ENCODE data around the gene ECE1. TPM values are rescaled to one million over a fixed set of nuclear protein-coding genes. Genes with fewer than 3 reads are reported as not detected.
A peak's percentile ranks its signal among the peaks of the same experiment; 100 is the strongest.

Gene ECE1
- total and polyA plus RNA-seq, 2 of the 13 experiments (the other 11 are each of a cell fraction or from before 2014, with no cell fraction given) = 13.5 to 21.2 TPM

DNA sequence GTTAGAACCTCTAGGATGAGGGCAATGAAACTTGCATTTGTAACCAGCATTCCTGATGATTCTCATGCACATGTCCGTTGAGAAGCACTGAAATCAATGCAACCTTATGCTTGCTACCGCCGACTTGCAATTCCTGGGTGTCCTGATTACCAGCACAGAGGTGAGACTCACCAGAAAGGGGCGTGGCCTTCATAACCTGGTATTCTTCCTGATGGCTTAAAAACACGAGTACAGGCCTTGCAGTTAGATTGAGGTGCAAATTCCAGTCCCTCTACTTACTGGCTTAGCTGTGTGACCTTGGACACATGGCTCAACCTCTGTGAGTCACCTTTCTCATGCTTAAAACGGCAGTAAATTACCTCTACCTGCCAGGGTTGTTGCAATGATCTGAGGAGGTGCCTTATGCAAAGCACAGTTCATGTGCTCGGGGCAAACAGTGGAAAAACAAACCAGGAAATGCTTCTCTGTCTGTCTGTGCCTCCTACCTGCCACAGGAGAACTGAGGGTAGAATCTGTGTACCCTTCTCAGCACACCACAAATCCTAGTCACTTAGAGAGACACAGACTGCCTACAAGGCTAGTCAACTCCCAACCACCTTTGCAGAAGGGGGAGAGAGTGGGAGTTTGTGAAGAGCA, 39.1 kb upstream of the ECE1 start (continued):
- TF ChIP-seq, protein P1, sequence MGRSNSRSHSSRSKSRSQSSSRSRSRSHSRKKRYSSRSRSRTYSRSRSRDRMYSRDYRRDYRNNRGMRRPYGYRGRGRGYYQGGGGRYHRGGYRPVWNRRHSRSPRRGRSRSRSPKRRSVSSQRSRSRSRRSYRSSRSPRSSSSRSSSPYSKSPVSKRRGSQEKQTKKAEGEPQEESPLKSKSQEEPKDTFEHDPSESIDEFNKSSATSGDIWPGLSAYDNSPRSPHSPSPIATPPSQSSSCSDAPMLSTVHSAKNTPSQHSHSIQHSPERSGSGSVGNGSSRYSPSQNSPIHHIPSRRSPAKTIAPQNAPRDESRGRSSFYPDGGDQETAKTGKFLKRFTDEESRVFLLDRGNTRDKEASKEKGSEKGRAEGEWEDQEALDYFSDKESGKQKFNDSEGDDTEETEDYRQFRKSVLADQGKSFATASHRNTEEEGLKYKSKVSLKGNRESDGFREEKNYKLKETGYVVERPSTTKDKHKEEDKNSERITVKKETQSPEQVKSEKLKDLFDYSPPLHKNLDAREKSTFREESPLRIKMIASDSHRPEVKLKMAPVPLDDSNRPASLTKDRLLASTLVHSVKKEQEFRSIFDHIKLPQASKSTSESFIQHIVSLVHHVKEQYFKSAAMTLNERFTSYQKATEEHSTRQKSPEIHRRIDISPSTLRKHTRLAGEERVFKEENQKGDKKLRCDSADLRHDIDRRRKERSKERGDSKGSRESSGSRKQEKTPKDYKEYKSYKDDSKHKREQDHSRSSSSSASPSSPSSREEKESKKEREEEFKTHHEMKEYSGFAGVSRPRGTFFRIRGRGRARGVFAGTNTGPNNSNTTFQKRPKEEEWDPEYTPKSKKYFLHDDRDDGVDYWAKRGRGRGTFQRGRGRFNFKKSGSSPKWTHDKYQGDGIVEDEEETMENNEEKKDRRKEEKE (IDR thresholded peaks at IDR 0.05) = no peak
- TF ChIP-seq TGIF2 (CRISPR knock-in tag; IDR thresholded peaks at IDR 0.05) (0 out of 2 replicates have a peak, but pooled peaks have one; percentile 36), MTF2 (CRISPR knock-in tag; IDR thresholded peaks at IDR 0.05; ENCODE audit: borderline replicate concordance) (no peak), NFATC3 (CRISPR knock-in tag; IDR thresholded peaks at IDR 0.05) (peak; percentile 89; the same call in 1 of the 2 replicates), NR2F6 (IDR thresholded peaks at IDR 0.05) (peak; percentile 74), NR2F6 (CRISPR knock-in tag; IDR thresholded peaks at IDR 0.05) (peak; percentile 94), HNF4A (CRISPR knock-in tag; IDR thresholded peaks at IDR 0.05) (peak; percentile 93), CBX5 (CRISPR knock-in tag; IDR thresholded peaks at IDR 0.05; ENCODE audit: borderline replicate concordance) (peak; percentile 80; the same call in 1 of the 2 replicates), HDAC6 (IDR thresholded peaks at IDR 0.05; ENCODE audit: low read depth, low read length) (no peak)
- TF ChIP-seq, protein P2, sequence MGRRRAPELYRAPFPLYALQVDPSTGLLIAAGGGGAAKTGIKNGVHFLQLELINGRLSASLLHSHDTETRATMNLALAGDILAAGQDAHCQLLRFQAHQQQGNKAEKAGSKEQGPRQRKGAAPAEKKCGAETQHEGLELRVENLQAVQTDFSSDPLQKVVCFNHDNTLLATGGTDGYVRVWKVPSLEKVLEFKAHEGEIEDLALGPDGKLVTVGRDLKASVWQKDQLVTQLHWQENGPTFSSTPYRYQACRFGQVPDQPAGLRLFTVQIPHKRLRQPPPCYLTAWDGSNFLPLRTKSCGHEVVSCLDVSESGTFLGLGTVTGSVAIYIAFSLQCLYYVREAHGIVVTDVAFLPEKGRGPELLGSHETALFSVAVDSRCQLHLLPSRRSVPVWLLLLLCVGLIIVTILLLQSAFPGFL (CRISPR knock-in tag; IDR thresholded peaks at IDR 0.05) = no peak
- TF ChIP-seq, protein P3, sequence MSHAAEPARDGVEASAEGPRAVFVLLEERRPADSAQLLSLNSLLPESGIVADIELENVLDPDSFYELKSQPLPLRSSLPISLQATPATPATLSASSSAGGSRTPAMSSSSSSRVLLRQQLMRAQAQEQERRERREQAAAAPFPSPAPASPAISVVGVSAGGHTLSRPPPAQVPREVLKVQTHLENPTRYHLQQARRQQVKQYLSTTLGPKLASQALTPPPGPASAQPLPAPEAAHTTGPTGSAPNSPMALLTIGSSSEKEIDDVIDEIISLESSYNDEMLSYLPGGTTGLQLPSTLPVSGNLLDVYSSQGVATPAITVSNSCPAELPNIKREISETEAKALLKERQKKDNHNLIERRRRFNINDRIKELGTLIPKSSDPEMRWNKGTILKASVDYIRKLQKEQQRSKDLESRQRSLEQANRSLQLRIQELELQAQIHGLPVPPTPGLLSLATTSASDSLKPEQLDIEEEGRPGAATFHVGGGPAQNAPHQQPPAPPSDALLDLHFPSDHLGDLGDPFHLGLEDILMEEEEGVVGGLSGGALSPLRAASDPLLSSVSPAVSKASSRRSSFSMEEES (CRISPR knock-in tag; IDR thresholded peaks at IDR 0.05) = peak; percentile 82
- TF ChIP-seq, protein P4, sequence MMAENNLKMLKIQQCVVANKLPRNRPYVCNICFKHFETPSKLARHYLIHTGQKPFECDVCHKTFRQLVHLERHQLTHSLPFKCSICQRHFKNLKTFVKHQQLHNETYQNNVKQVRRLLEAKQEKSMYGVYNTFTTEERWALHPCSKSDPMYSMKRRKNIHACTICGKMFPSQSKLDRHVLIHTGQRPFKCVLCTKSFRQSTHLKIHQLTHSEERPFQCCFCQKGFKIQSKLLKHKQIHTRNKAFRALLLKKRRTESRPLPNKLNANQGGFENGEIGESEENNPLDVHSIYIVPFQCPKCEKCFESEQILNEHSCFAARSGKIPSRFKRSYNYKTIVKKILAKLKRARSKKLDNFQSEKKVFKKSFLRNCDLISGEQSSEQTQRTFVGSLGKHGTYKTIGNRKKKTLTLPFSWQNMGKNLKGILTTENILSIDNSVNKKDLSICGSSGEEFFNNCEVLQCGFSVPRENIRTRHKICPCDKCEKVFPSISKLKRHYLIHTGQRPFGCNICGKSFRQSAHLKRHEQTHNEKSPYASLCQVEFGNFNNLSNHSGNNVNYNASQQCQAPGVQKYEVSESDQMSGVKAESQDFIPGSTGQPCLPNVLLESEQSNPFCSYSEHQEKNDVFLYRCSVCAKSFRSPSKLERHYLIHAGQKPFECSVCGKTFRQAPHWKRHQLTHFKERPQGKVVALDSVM (CRISPR knock-in tag; IDR thresholded peaks at IDR 0.05) = peak; percentile 47; the same call in 1 of the 2 replicates
- TF ChIP-seq, protein P5, sequence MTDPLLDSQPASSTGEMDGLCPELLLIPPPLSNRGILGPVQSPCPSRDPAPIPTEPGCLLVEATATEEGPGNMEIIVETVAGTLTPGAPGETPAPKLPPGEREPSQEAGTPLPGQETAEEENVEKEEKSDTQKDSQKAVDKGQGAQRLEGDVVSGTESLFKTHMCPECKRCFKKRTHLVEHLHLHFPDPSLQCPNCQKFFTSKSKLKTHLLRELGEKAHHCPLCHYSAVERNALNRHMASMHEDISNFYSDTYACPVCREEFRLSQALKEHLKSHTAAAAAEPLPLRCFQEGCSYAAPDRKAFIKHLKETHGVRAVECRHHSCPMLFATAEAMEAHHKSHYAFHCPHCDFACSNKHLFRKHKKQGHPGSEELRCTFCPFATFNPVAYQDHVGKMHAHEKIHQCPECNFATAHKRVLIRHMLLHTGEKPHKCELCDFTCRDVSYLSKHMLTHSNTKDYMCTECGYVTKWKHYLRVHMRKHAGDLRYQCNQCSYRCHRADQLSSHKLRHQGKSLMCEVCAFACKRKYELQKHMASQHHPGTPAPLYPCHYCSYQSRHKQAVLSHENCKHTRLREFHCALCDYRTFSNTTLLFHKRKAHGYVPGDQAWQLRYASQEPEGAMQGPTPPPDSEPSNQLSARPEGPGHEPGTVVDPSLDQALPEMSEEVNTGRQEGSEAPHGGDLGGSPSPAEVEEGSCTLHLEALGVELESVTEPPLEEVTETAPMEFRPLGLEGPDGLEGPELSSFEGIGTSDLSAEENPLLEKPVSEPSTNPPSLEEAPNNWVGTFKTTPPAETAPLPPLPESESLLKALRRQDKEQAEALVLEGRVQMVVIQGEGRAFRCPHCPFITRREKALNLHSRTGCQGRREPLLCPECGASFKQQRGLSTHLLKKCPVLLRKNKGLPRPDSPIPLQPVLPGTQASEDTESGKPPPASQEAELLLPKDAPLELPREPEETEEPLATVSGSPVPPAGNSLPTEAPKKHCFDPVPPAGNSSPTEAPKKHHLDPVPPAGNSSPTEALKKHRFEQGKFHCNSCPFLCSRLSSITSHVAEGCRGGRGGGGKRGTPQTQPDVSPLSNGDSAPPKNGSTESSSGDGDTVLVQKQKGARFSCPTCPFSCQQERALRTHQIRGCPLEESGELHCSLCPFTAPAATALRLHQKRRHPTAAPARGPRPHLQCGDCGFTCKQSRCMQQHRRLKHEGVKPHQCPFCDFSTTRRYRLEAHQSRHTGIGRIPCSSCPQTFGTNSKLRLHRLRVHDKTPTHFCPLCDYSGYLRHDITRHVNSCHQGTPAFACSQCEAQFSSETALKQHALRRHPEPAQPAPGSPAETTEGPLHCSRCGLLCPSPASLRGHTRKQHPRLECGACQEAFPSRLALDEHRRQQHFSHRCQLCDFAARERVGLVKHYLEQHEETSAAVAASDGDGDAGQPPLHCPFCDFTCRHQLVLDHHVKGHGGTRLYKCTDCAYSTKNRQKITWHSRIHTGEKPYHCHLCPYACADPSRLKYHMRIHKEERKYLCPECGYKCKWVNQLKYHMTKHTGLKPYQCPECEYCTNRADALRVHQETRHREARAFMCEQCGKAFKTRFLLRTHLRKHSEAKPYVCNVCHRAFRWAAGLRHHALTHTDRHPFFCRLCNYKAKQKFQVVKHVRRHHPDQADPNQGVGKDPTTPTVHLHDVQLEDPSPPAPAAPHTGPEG (CRISPR knock-in tag; IDR thresholded peaks at IDR 0.05) = no peak

Data from HepG2 (cell line).